Inferior parietal cortex (tissue), 1 donor: ENCODE measurements around the gene COL9A1.

ENCODE experiments used
- DNase-seq: peaks from one replicate; pipeline ENCODE4 v3.0.0-alpha.2; 2016; ENCODE audit errors: extremely low spot score

Gene COL9A1

GRCh38 chr6:70234561-70235236 is 68.2 kb downstream of the COL9A1 start:
- no peak for DNase-seq

- DNase-seq, result no peak
Measured at GRCh38 chr6:70231311-70231710, 71.6 kb downstream of the COL9A1 start.

GRCh38 chr6:70225055-70225454 is 77.8 kb downstream of the COL9A1 start:
- no peak for DNase-seq

GRCh38 chr6:70222439-70222749 is 80.5 kb downstream of the COL9A1 start:
- DNase-seq, result no peak

GRCh38 chr6:70221715-70222438 is 81.0 kb downstream of the COL9A1 start:
- no peak for DNase-seq

GRCh38 chr6:70221025-70221714 is 81.7 kb downstream of the COL9A1 start:
- DNase-seq, result peak; percentile 50

GRCh38 chr6:70219943-70220613 is 82.8 kb downstream of the COL9A1 start:
- no peak for DNase-seq

GRCh38 chr6:70216767-70217166 is 86.1 kb downstream of the COL9A1 start:
- no peak for DNase-seq

- DNase-seq, result no peak
Measured at GRCh38 chr6:70215460-70216108, 87.3 kb downstream of the COL9A1 start.

GRCh38 chr6:70210462-70210861 is 92.4 kb downstream of the COL9A1 start:
- no peak for DNase-seq

GRCh38 chr6:70208235-70208790 is 94.6 kb downstream of the COL9A1 start:
- DNase-seq, result no peak

- no peak for DNase-seq
Measured at GRCh38 chr6:70198785-70199184, 104.1 kb downstream of the COL9A1 start.

GRCh38 chr6:70196531-70196930 is 106.4 kb downstream of the COL9A1 start:
- DNase-seq, result no peak

- no peak for DNase-seq
Measured at GRCh38 chr6:70194421-70194820, 108.5 kb downstream of the COL9A1 start.

GRCh38 chr6:70188202-70188601 is 114.7 kb downstream of the COL9A1 start:
- no peak for DNase-seq

- no peak for DNase-seq
Measured at GRCh38 chr6:70186461-70186860, 116.4 kb downstream of the COL9A1 start.

- DNase-seq, result no peak
Measured at GRCh38 chr6:70184723-70185122, 118.2 kb downstream of the COL9A1 start.

- no peak for DNase-seq
Measured at GRCh38 chr6:70183538-70183937, 119.3 kb downstream of the COL9A1 start.

- DNase-seq, result no peak
Measured at GRCh38 chr6:70180901-70181599, 121.8 kb downstream of the COL9A1 start.

GRCh38 chr6:70180183-70180900 is 122.5 kb downstream of the COL9A1 start:
- DNase-seq, result no peak
